HepG2 (cell line): ENCODE data around the gene PDGFB. TPM values are rescaled to one million over a fixed set of nuclear protein-coding genes. Genes with fewer than 3 reads are reported as not detected.
A peak's percentile ranks its signal among the peaks of the same experiment; 100 is the strongest.

Experiments used
- POLR2G ChIP-seq: fragments of 200-400 bp; formaldehyde crosslinking; IDR thresholded peaks from 2 replicates; pipeline ENCODE4 v1.6.1; 2018; ENCODE audit warnings: mild to moderate bottlenecking, low read depth, low read length, moderate library complexity
- ZFP1 ChIP-seq: IDR thresholded peaks from 2 replicates; pipeline ENCODE4 v1.6.1; 2016
- ZFX ChIP-seq: sonication (generic); formaldehyde crosslinking; IDR thresholded peaks from 2 replicates; pipeline ENCODE4 v1.4.0; 2020; ENCODE audit warnings: mild to moderate bottlenecking, low read depth, missing genetic modification reagents, moderate library complexity
- ZKSCAN8 ChIP-seq: IDR thresholded peaks from 2 replicates; pipeline ENCODE4 v1.6.1; 2016; ENCODE audit warnings: borderline replicate concordance, missing genetic modification reagents, missing compliant biosample characterization
- ZNF33A ChIP-seq: sonication (generic); formaldehyde crosslinking; IDR thresholded peaks from 2 replicates; pipeline ENCODE4 v1.5.1; 2020; ENCODE audit warnings: missing genetic modification reagents, mild to moderate bottlenecking, moderate library complexity, borderline replicate concordance
- ZNF672 ChIP-seq: sonication (generic); formaldehyde crosslinking; IDR thresholded peaks from 2 replicates; pipeline ENCODE4 v1.8.1; 2022; ENCODE audit warnings: missing genetic modification reagents
- polyA plus RNA-seq, 8 experiments: library from polyadenylated mRNA; depleted of rRNA in 3 of 8; stranded (reverse) in 7 of 8; unstranded in 1 of 8; fragments of >200 nt; fragmentation: Illumina TruSeq in 4 of 8; extraction: Trizol in 4 of 8; gene quantifications; 2 replicates each; pipeline versions ENCODE4 v1.2.1 to v1.2.3, GENCODE V29; 2011 to 2016; ENCODE audit warnings: low read depth in 4 of 8, missing spikeins in 1 of 8, mixed read lengths in 1 of 8; ENCODE audit not compliant: insufficient read depth in 1 of 8
- total RNA-seq, 5 experiments: library from RNA; depleted of rRNA; stranded (reverse); fragments of >200 nt; fragmentation: Illumina TruSeq; extraction: Trizol; gene quantifications; 2 replicates each; pipeline ENCODE4 v1.2.3, GENCODE V29; 2016; ENCODE audit warnings: low read depth in 1 of 5
- TF ChIP-seq, protein P1 (sequence below), 2 experiments: fragments of 450-650 bp in 1 of 2; sonication (generic) in 1 of 2; formaldehyde crosslinking in 1 of 2; IDR thresholded peaks; 2 replicates each; pipeline versions ENCODE4 v1.6.1 to v1.8.0; 2016 to 2022; ENCODE audit warnings: antibody characterized with exemption in 1 of 2, mild to moderate bottlenecking in 1 of 2, missing genetic modification reagents in 1 of 2
- TF ChIP-seq, protein P2 (sequence below): sonication (generic); formaldehyde crosslinking; IDR thresholded peaks from 2 replicates; pipeline ENCODE4 v1.4.0; 2020; ENCODE audit warnings: missing genetic modification reagents, borderline replicate concordance
- TF ChIP-seq, protein P3 (sequence below): sonication (generic); formaldehyde crosslinking; IDR thresholded peaks from 2 replicates; pipeline ENCODE4 v1.9.0; 2021; ENCODE audit warnings: missing genetic modification reagents, mild to moderate bottlenecking, borderline replicate concordance

The PDGFB gene
- total and polyA plus RNA-seq, 2 of the 13 experiments (the other 11 are each of a cell fraction or from before 2014, with no cell fraction given), result 1.4 to 10.1 TPM

DNA sequence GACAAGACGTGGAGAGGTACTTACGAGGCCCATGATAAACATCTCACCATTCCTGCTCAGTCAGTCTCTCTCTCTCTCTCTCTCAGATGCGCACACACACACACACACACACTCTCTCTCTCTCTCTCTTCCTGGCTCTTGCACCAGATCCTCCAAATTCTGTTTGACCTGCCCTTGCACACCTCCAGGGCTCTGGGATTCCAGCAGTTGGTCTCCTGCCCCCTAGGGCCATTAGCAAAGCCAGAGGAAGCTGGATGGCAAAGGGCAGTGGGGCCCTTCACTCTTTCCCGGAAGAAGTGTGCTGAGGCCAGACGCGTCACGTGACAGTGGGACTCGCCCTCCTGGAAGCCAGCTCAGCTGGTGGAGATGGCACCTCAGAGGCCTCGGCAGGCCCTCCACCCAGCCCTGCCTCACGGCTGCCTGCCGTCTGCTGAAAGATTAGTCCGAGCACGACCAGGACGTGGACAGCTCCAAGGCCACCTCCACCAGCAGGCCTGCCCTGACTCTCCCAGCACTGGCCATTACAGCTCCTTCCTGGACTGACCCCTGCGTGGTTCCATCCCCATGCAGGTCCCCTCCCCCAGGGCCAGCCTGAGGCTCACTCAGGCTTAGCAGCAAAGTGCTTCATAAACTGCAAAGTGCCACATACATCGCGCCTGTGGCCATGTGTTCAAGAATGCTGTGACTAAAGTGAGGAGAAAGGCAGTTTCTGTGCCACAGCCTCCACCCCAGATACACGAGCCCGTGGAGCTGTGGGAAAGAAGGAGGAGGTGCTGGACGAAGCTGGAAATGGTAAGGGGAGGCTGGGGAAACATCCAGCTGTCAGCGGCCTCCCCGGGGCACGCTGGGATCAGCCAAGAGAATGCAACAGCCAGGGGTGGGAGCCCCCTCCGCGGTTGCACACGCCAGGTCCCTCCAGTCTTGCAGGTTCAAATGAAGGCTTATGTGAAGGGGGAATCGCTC lies 3.7 kb downstream of the PDGFB start (continued):
- TF ChIP-seq, protein P1, sequence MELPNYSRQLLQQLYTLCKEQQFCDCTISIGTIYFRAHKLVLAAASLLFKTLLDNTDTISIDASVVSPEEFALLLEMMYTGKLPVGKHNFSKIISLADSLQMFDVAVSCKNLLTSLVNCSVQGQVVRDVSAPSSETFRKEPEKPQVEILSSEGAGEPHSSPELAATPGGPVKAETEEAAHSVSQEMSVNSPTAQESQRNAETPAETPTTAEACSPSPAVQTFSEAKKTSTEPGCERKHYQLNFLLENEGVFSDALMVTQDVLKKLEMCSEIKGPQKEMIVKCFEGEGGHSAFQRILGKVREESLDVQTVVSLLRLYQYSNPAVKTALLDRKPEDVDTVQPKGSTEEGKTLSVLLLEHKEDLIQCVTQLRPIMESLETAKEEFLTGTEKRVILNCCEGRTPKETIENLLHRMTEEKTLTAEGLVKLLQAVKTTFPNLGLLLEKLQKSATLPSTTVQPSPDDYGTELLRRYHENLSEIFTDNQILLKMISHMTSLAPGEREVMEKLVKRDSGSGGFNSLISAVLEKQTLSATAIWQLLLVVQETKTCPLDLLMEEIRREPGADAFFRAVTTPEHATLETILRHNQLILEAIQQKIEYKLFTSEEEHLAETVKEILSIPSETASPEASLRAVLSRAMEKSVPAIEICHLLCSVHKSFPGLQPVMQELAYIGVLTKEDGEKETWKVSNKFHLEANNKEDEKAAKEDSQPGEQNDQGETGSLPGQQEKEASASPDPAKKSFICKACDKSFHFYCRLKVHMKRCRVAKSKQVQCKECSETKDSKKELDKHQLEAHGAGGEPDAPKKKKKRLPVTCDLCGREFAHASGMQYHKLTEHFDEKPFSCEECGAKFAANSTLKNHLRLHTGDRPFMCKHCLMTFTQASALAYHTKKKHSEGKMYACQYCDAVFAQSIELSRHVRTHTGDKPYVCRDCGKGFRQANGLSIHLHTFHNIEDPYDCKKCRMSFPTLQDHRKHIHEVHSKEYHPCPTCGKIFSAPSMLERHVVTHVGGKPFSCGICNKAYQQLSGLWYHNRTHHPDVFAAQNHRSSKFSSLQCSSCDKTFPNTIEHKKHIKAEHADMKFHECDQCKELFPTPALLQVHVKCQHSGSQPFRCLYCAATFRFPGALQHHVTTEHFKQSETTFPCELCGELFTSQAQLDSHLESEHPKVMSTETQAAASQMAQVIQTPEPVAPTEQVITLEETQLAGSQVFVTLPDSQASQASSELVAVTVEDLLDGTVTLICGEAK (IDR thresholded peaks at IDR 0.05), result no peak
- TF ChIP-seq, protein P1 (CRISPR knock-in tag; IDR thresholded peaks at IDR 0.05), result no peak
- peak; percentile 54; the same call in 1 of the 2 replicates for TF ChIP-seq ZKSCAN8 (CRISPR knock-in tag)
- TF ChIP-seq ZFX (CRISPR knock-in tag), result peak; percentile 79
- TF ChIP-seq, protein P2, sequence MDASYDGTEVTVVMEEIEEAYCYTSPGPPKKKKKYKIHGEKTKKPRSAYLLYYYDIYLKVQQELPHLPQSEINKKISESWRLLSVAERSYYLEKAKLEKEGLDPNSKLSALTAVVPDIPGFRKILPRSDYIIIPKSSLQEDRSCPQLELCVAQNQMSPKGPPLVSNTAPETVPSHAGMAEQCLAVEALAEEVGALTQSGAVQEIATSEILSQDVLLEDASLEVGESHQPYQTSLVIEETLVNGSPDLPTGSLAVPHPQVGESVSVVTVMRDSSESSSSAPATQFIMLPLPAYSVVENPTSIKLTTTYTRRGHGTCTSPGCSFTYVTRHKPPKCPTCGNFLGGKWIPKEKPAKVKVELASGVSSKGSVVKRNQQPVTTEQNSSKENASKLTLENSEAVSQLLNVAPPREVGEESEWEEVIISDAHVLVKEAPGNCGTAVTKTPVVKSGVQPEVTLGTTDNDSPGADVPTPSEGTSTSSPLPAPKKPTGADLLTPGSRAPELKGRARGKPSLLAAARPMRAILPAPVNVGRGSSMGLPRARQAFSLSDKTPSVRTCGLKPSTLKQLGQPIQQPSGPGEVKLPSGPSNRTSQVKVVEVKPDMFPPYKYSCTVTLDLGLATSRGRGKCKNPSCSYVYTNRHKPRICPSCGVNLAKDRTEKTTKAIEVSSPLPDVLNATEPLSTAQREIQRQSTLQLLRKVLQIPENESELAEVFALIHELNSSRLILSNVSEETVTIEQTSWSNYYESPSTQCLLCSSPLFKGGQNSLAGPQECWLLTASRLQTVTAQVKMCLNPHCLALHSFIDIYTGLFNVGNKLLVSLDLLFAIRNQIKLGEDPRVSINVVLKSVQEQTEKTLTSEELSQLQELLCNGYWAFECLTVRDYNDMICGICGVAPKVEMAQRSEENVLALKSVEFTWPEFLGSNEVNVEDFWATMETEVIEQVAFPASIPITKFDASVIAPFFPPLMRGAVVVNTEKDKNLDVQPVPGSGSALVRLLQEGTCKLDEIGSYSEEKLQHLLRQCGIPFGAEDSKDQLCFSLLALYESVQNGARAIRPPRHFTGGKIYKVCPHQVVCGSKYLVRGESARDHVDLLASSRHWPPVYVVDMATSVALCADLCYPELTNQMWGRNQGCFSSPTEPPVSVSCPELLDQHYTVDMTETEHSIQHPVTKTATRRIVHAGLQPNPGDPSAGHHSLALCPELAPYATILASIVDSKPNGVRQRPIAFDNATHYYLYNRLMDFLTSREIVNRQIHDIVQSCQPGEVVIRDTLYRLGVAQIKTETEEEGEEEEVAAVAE (CRISPR knock-in tag), result 0 out of 2 replicates have a peak, but pooled peaks have one; percentile 32
- peak; percentile 65; the same call in 1 of the 2 replicates for TF ChIP-seq POLR2G
- TF ChIP-seq, protein P3, sequence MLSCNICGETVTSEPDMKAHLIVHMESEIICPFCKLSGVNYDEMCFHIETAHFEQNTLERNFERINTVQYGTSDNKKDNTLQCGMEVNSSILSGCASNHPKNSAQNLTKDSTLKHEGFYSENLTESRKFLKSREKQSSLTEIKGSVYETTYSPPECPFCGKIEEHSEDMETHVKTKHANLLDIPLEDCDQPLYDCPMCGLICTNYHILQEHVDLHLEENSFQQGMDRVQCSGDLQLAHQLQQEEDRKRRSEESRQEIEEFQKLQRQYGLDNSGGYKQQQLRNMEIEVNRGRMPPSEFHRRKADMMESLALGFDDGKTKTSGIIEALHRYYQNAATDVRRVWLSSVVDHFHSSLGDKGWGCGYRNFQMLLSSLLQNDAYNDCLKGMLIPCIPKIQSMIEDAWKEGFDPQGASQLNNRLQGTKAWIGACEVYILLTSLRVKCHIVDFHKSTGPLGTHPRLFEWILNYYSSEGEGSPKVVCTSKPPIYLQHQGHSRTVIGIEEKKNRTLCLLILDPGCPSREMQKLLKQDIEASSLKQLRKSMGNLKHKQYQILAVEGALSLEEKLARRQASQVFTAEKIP (CRISPR knock-in tag), result no peak
- peak; percentile 75; the same call in 1 of the 2 replicates for TF ChIP-seq ZFP1 (CRISPR knock-in tag)
- no peak for TF ChIP-seq ZNF33A (CRISPR knock-in tag)
- TF ChIP-seq ZNF672 (CRISPR knock-in tag), result no peak
